ENCODE measurements around the gene GNPTG.
A peak's percentile ranks its signal among the peaks of the same experiment; 100 is the strongest.

The GNPTG gene

DNA sequence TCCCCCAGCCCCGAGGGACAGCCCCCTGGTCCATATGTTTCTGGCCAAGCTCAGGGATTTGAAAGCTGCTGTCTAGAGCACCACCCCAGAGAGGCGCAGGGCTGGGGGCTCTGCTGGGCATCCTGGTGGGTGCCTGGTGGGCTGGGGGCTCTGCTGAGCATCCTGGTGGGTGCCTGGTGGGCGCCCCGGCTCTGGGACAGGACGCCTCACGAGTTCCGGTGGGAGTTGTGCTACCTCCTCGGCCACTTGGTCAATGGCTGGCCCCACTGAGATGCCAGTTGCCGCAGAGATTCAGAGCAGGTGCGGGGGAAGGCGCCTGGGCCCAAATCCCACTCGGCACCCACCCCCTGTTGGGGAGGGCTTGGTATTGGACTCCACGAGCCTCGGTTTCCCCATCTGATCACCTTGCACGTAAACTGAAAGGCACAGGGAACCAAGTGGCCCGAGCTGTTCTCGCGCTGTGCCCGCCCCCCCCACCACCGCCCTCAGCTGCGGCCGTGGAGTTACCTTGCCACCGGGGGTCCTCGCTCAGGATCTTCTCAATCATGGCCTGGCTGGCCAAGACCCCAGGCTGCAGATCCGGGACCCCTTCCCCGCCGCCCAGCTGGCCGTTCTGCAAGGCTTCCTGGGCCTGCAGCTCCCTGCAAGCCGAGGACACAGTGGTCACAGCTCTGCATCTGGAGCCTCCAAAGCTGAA is 49.5 kb downstream of the GNPTG start:
- DNase-seq: no peak

DNA sequence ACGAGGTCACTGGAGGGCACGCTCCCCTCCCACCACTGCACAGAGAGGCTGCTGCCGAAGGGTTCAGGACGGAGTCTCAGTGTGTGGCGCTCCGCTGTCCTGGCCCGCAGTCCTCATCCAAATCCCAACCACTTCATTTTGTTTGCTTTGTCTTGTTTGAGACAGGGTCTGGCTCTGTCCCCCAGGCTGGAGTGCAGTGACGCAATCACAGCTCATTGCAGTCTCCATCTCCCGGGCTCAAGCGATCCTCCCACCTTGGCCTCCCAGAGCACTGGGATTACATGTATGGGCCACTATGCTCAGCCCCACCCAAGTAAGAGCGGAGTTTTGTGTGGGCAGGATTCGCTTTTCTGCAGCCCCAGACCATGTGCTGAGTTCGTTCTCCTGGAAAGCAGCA is 50.0 kb downstream of the GNPTG start:
- DNase-seq: no peak

DNA sequence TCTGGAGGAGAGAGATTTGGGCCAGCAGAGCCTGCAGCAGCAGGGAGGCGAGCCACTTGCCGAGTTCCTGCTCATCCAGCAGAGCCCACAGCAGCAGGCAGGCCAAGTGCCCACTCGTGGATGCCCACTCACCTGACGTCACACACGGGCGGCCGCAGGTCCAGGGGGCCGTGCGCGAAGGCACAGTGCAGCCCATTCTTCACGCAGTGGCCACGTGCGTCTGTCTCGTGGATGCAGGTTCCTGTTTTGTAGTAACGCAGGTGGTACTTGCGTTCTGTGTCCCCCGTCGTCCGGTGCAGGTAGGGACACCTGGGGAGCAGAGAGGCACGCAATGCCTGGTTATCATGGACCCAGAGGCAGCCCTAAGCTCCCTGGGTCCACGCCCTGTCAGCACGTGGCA is 51.3 kb downstream of the GNPTG start:
- no peak for DNase-seq

DNA sequence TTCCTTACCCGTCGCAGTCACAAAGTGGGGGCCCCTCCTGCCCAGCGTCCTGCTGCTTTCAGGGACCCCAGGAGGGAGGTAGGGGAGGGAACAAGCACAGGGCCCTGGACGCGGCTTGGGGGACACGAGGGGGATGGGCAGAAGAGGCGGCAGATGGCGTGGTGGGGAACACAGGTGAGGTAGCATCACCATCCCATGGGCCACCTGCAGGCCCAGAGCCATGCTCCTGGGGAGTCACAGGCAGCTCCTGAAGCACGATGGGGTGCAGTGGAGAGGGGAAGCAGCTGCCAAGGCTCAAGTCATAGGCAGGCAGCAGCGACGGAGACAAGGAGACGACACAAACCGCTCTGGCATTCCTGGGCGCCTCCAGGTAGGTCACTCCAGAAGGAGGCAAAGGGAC is 52.0 kb downstream of the GNPTG start:
- DNase-seq: no peak

DNA sequence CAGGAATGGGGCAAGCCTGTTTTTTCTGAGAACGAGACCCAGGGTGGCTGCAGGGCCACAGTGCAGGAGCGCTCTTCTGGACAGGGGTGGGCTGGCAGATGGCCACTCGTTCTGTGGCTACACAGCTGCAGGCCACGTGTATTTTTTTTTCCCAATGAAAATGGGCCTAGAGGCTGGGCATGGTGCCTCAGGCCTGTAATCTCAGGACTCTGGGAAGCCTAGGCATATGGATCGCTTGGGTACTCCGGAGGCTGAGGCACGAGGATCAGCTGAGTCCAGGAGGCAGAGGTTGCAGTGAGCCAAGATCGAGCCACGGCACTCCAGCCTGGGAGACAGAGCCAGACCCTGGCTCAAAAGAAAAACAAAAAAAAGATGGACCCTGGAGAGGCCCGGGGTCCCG is 56.0 kb downstream of the GNPTG start:
- DNase-seq: no peak

DNA sequence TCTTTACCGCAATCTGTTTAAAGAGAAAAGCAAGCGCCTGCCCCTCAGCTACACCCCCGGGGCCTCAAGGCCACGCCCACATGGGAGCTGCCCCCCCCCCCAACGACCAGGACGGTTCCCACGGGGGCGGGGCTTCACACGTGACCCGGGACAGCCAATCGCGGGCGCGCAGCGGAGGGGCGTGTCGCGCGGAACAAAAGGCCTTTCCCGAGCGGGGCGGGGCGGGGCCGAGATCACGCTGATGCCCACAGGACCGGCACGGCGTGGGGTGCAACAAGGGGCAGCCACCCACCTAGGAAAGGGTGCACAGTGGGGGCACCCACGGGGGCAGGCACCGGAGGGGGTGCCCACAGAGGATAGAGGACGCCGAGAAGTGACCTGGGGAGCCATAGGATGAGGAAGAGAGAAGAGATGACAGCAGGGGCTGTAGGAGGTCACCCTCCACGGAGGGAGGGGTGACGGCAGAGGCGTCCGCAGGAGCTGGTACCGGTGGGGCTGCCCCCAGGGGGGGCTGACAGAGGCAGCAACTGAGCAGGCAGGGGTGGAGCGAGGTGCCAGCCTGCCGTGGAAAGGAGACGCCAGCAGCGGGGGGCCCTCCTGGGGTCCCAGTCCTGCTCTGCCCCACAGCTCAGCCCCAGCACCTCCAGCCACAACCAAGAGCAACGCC is 56.6 kb downstream of the GNPTG start:
- peak; percentile 51 for DNase-seq

DNA sequence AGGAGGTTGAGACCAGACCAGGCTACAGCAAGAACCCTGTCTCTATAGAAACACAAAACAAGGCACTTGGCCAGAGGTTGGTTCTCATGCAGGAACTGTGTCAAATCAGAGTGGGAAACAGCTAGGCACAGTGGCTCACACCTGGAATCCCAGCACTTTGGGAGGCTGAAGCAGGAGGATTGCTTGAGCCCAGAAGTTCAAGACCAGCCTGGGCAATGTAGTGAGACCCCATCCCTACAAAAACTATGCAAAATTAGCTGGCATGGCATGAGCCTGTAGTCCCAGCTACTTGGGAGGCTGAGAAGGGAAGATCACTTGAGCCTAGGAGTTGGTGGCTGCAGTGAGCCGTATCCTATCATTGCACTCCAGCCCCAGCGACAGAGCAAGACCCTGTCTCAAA is 61.1 kb downstream of the GNPTG start:
- DNase-seq: no peak

Measured in NCI-H510A treated with DMSO at 0.1 percent for 48 hours (cell line).